Measurements from ENCODE around the gene GMDS.

GMDS gene

GRCh38 chr6:2178125-2178524, 67.3 kb downstream of the GMDS start:
- DNase-seq (ENCODE audit: low read depth in 2 of 2): no peak

- no peak for DNase-seq (ENCODE audit: low read depth in 2 of 2)
These were observed 69.6 kb downstream of the GMDS start for GRCh38 chr6:2175825-2176224.

- DNase-seq (ENCODE audit: low read depth in 2 of 2): no peak
These were observed 72.0 kb downstream of the GMDS start for GRCh38 chr6:2173203-2173961.

- DNase-seq (ENCODE audit: low read depth in 2 of 2): no peak
These were observed 73.7 kb downstream of the GMDS start for GRCh38 chr6:2171728-2172127.

GRCh38 chr6:2168480-2168879, 76.9 kb downstream of the GMDS start:
- DNase-seq (ENCODE audit: low read depth in 2 of 2): no peak

GRCh38 chr6:2166717-2167116, 78.7 kb downstream of the GMDS start:
- DNase-seq (ENCODE audit: low read depth in 2 of 2): no peak

- DNase-seq (ENCODE audit: low read depth in 2 of 2): no peak
These were observed 80.1 kb downstream of the GMDS start for GRCh38 chr6:2165286-2165685.

GRCh38 chr6:2164481-2164880, 80.9 kb downstream of the GMDS start:
- DNase-seq (ENCODE audit: low read depth in 2 of 2): no peak

GRCh38 chr6:2162079-2162445, 83.3 kb downstream of the GMDS start:
- DNase-seq (ENCODE audit: low read depth in 2 of 2): no peak

GRCh38 chr6:2158596-2159271, 86.7 kb downstream of the GMDS start:
- DNase-seq (ENCODE audit: low read depth in 2 of 2): no peak

- no peak for DNase-seq (ENCODE audit: low read depth in 2 of 2)
These were observed 87.8 kb downstream of the GMDS start for GRCh38 chr6:2157441-2158127.

- DNase-seq (ENCODE audit: low read depth in 2 of 2): no peak
These were observed 90.2 kb downstream of the GMDS start for GRCh38 chr6:2155206-2155605.

GRCh38 chr6:2149361-2150006, 95.9 kb downstream of the GMDS start:
- no peak for DNase-seq (ENCODE audit: low read depth in 2 of 2)

- DNase-seq (ENCODE audit: low read depth in 2 of 2): no peak
These were observed 96.7 kb downstream of the GMDS start for GRCh38 chr6:2148748-2149147.

GRCh38 chr6:2147766-2148448, 97.5 kb downstream of the GMDS start:
- no peak for DNase-seq (ENCODE audit: low read depth in 2 of 2)

GRCh38 chr6:2147261-2147660, 98.1 kb downstream of the GMDS start:
- no peak for DNase-seq (ENCODE audit: low read depth in 2 of 2)

GRCh38 chr6:2144210-2144609, 101.2 kb downstream of the GMDS start:
- no peak for DNase-seq (ENCODE audit: low read depth in 2 of 2)

GRCh38 chr6:2141644-2142290, 103.6 kb downstream of the GMDS start:
- DNase-seq (ENCODE audit: low read depth in 2 of 2): no peak

- no peak for DNase-seq (ENCODE audit: low read depth in 2 of 2)
These were observed 104.8 kb downstream of the GMDS start for GRCh38 chr6:2140438-2141128.

GRCh38 chr6:2135401-2135800, 110.0 kb downstream of the GMDS start:
- no peak for DNase-seq (ENCODE audit: low read depth in 2 of 2)

- no peak for DNase-seq (ENCODE audit: low read depth in 2 of 2)
These were observed 110.9 kb downstream of the GMDS start for GRCh38 chr6:2134554-2134953.
